HepG2 (cell line): ENCODE results near the gene MIPEP. TPM values are rescaled to one million over a fixed set of nuclear protein-coding genes. Genes with fewer than 3 reads are reported as not detected.
"Not testable (repeated sequence)": the region's sequence is repeated elsewhere in the genome, so short reads cannot be mapped to it uniquely, and the experiment has no call there.

Source experiments
- ATAC-seq: fragments of 200-7000 bp; cut with Tn5 transposase; 3 replicates; pipeline ENCODE4 v1.9.1; 2020; ENCODE audit warnings: mild to moderate bottlenecking, moderate library complexity
- BruUV-seq: library from RNA; stranded (reverse); fragments of 400-500 nt; replicated peaks from 2 replicates; lab custom pipeline; 2021; lab: Mats Ljungman, UMichigan
- CTCF ChIA-PET: fragments of 300-600 bp; formaldehyde crosslinking; extraction: SDS; loops from one replicate; lab custom pipeline; 2021; ENCODE audit warnings: low total read pairs, inconsistent platforms, low intra/inter-chr PET ratio; lab: Yijun Ruan, JAX
- POLR2A ChIA-PET: fragments of 350-600 bp; sonication (Branson Sonifier 250); formaldehyde crosslinking; loops from one replicate; lab custom pipeline; 2020; ENCODE audit warnings: antibody characterized with exemption, inconsistent platforms; lab: Yijun Ruan, JAX
- DNase-seq: peaks from one replicate; pipeline ENCODE4 v3.0.0-alpha.2; 2015; ENCODE audit warnings: low spot score
- FAIRE-seq: peaks from 3 replicates; lab custom pipeline; 2011; peaks lifted over from hg19 to GRCh38; lab: Jason Lieb, UNC
- H2AFZ ChIP-seq: one replicate; pipeline ENCODE4 v1.6.1; 2011; ENCODE audit warnings: low read length, inconsistent platforms
- H3K27ac ChIP-seq: fragments of 300-600 bp; 3 replicates; pipeline ENCODE4 v1.8.0; 2011; ENCODE audit warnings: mixed run types, mild to moderate bottlenecking, mixed read lengths, low read length, inconsistent platforms; ENCODE audit not compliant: insufficient read depth; ENCODE audit errors: extremely low read length
- H3K27me3 ChIP-seq, 2 experiments: fragments of 200-600 bp in 1 of 2; 2 replicates in 1 of 2; 3 replicates in 1 of 2; pipeline versions ENCODE4 v1.6.0 to v1.8.0; 2011; ENCODE audit warnings: low read length in 2 of 2, mild to moderate bottlenecking in 2 of 2, moderate library complexity in 2 of 2, inconsistent platforms in 1 of 2; ENCODE audit not compliant: insufficient read depth in 2 of 2, control insufficient read depth in 1 of 2
- H3K36me3 ChIP-seq, 2 experiments: fragments of 200-600 bp in 1 of 2; replicated peaks in 1 of 2; 2 replicates in 1 of 2; 3 replicates in 1 of 2; pipeline versions ENCODE4 v1.5.1 to v1.8.0; 2011; ENCODE audit warnings: low read length in 2 of 2, inconsistent platforms in 1 of 2; ENCODE audit not compliant: insufficient read depth in 2 of 2, control insufficient read depth in 1 of 2
- H3K4me1 ChIP-seq: 2 replicates; pipeline ENCODE4 v1.5.1; 2012; ENCODE audit warnings: low read length, inconsistent platforms; ENCODE audit not compliant: insufficient read depth
- H3K4me2 ChIP-seq: 2 replicates; pipeline ENCODE4 v1.6.0; 2011; ENCODE audit warnings: low read depth, low read length, inconsistent platforms
- H3K4me3 ChIP-seq, 3 experiments: fragments of 200-600 bp in 1 of 3; sonication (generic), shearing (Covaris generic) in 1 of 3; replicated peaks in 1 of 3; 2 replicates each; pipeline ENCODE4 v1.5.1; 2011 to 2016; ENCODE audit warnings: low read length in 3 of 3, inconsistent platforms in 2 of 3, low read depth in 2 of 3, mild to moderate bottlenecking in 2 of 3, control low read depth in 1 of 3, mixed read lengths in 1 of 3; ENCODE audit not compliant: insufficient read depth in 1 of 3
- H3K79me2 ChIP-seq: one replicate; pipeline ENCODE4 v1.6.1; 2011; ENCODE audit warnings: low read length, inconsistent platforms; ENCODE audit not compliant: insufficient read depth
- H3K9ac ChIP-seq: 2 replicates; pipeline ENCODE4 v1.6.0; 2011; ENCODE audit warnings: mild to moderate bottlenecking, low read depth, low read length, inconsistent platforms; ENCODE audit not compliant: insufficient read depth
- H3K9me3 ChIP-seq: 2 replicates; pipeline ENCODE4 v1.5.1; 2012; ENCODE audit warnings: mild to moderate bottlenecking, low read length
- H4K20me1 ChIP-seq: 2 replicates; pipeline ENCODE4 v1.6.0; 2011; ENCODE audit warnings: inconsistent platforms, mild to moderate bottlenecking, low read length, moderate library complexity; ENCODE audit not compliant: insufficient read depth
- IKZF4 ChIP-seq: sonication (generic); formaldehyde crosslinking; IDR thresholded peaks from 2 replicates; pipeline ENCODE4 v1.5.1; 2020; ENCODE audit warnings: borderline replicate concordance, mild to moderate bottlenecking, low read depth, missing genetic modification reagents; ENCODE audit errors: not compliant biosample characterization
- ZKSCAN8 ChIP-seq: IDR thresholded peaks from 2 replicates; pipeline ENCODE4 v1.6.1; 2016; ENCODE audit warnings: borderline replicate concordance, missing genetic modification reagents, missing compliant biosample characterization
- ZNF230 ChIP-seq: sonication (generic); formaldehyde crosslinking; IDR thresholded peaks from 2 replicates; pipeline ENCODE4 v1.4.0; 2020; ENCODE audit warnings: mild to moderate bottlenecking, missing genetic modification reagents
- whole genome bisulfite sequencing: methylation state at CpG from one replicate; pipeline ENCODE4 v1.1.6; 2017; ENCODE audit warnings: low lambda C conversion rate; 5-methylcytosine and 5-hydroxymethylcytosine counted together
- in situ Hi-C: cut with HindIII; loops from 2 replicates; pipeline ENCODE4 v1.10.0; 2017; ENCODE audit warnings: low pct_unique_long_range_greater_than_20kb; ENCODE audit not compliant: extremely low pct_ligation_motif_present
- intact Hi-C: fragments of 100-400 bp; cut with micrococcal nuclease; formaldehyde crosslinking; loops from one replicate; pipeline ENCODE4 v1.10.0; 2022; ENCODE audit not compliant: unreplicated experiment
- polyA plus RNA-seq, 8 experiments: library from polyadenylated mRNA; depleted of rRNA in 3 of 8; stranded (reverse) in 7 of 8; unstranded in 1 of 8; fragments of >200 nt; fragmentation: Illumina TruSeq in 4 of 8; extraction: Trizol in 4 of 8; gene quantifications; 2 replicates each; pipeline versions ENCODE4 v1.2.1 to v1.2.3, GENCODE V29; 2011 to 2016; ENCODE audit warnings: low read depth in 4 of 8, missing spikeins in 1 of 8, mixed read lengths in 1 of 8; ENCODE audit not compliant: insufficient read depth in 1 of 8
- total RNA-seq, 5 experiments: library from RNA; depleted of rRNA; stranded (reverse); fragments of >200 nt; fragmentation: Illumina TruSeq; extraction: Trizol; gene quantifications; 2 replicates each; pipeline ENCODE4 v1.2.3, GENCODE V29; 2016; ENCODE audit warnings: low read depth in 1 of 5
- TF ChIP-seq, protein P1 (sequence below): sonication (generic); formaldehyde crosslinking; IDR thresholded peaks from 2 replicates; pipeline ENCODE4 v1.5.0; 2020; ENCODE audit warnings: mild to moderate bottlenecking, missing genetic modification reagents, moderate library complexity
- TF ChIP-seq, protein P2 (sequence below): sonication (generic); formaldehyde crosslinking; conservative IDR thresholded peaks from 2 replicates; pipeline ENCODE4 v1.4.0; 2020; ENCODE audit warnings: mild to moderate bottlenecking, missing genetic modification reagents, moderate library complexity

Gene MIPEP
- total and polyA plus RNA-seq, 2 of the 13 experiments (the other 11 are each of a cell fraction or from before 2014, with no cell fraction given): 9.3 to 24.1 TPM

DNA sequence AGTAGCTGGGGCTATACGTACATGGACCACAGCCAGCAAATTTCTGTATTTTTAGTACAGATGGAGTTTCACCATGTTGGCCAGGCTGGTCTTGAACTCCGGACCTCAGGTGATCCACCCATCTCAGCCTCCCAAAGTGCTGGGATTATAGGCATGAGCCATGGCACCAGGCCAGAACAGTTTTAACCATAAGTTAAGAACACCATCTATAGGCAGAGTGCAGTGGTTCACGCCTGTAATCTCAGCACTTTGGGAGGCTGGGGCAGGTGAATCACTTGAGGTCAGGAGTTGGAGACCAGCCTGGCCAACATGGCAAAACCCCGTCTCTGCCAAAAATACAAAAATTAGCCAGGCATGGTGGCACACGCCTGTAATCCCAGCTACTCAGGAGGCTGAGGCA lies 143.1 kb downstream of the MIPEP start:
- in situ Hi-C loops, H3K27me3 ChIP-seq, intact Hi-C loops, H3K9ac ChIP-seq, POLR2A ChIA-PET, H3K36me3 ChIP-seq, H3K9me3 ChIP-seq, DNase-seq, BruUV-seq, H2AFZ ChIP-seq, H4K20me1 ChIP-seq, H3K27ac ChIP-seq, FAIRE-seq, CTCF ChIA-PET, ATAC-seq, H3K79me2 ChIP-seq, H3K4me2 ChIP-seq, H3K4me3 ChIP-seq: not testable (repeated sequence)
- TF ChIP-seq, protein P1, sequence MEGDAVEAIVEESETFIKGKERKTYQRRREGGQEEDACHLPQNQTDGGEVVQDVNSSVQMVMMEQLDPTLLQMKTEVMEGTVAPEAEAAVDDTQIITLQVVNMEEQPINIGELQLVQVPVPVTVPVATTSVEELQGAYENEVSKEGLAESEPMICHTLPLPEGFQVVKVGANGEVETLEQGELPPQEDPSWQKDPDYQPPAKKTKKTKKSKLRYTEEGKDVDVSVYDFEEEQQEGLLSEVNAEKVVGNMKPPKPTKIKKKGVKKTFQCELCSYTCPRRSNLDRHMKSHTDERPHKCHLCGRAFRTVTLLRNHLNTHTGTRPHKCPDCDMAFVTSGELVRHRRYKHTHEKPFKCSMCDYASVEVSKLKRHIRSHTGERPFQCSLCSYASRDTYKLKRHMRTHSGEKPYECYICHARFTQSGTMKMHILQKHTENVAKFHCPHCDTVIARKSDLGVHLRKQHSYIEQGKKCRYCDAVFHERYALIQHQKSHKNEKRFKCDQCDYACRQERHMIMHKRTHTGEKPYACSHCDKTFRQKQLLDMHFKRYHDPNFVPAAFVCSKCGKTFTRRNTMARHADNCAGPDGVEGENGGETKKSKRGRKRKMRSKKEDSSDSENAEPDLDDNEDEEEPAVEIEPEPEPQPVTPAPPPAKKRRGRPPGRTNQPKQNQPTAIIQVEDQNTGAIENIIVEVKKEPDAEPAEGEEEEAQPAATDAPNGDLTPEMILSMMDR (CRISPR knock-in tag): 0 out of 2 replicates have a peak, but pooled peaks have one; percentile 8
- H3K4me1 ChIP-seq: peaks cover 28% of the 10 kb centered on the region
- WGBS: 93% methylated on average over 3 of the region's 5 CpGs

DNA sequence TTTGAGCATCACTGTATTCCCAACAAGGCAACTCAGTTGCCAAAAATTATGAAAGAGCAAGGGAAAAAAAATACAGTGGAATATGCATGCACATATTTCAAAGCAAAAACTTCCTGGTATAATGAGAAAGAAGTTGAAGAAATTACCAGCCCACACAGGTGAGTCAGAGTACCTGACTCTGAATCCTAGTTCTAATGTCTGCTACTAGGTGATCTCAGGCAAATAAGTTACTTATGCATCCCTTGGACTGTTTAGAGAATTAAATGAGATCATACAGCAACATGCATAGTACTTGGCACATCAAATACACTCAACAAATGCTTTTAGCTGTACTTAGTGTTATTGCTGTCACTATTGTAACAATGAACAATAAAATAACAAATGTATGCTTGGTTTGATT lies 144.9 kb downstream of the MIPEP start:
- no peak overlapping the region for H3K4me2 ChIP-seq
- no peak for DNase-seq
- in situ Hi-C loops: no loop called here
- no peak for ATAC-seq
- no peak for FAIRE-seq
- H3K9me3 ChIP-seq: no peaks in the 10 kb centered on the region
- H3K27me3 ChIP-seq: no peaks in the 10 kb centered on the region
- no peak overlapping the region for H3K4me3 ChIP-seq
- intact Hi-C loops: no loop called here
- no peak overlapping the region for H2AFZ ChIP-seq
- ChIA-PET CTCF (no interaction called here), POLR2A (no interaction called here)
- peaks cover 23% of the 10 kb centered on the region for H3K4me1 ChIP-seq
- TF ChIP-seq IKZF4 (CRISPR knock-in tag): no peak
- TF ChIP-seq ZNF230 (CRISPR knock-in tag): no peak
- TF ChIP-seq ZKSCAN8: no peak
- TF ChIP-seq, protein P2, sequence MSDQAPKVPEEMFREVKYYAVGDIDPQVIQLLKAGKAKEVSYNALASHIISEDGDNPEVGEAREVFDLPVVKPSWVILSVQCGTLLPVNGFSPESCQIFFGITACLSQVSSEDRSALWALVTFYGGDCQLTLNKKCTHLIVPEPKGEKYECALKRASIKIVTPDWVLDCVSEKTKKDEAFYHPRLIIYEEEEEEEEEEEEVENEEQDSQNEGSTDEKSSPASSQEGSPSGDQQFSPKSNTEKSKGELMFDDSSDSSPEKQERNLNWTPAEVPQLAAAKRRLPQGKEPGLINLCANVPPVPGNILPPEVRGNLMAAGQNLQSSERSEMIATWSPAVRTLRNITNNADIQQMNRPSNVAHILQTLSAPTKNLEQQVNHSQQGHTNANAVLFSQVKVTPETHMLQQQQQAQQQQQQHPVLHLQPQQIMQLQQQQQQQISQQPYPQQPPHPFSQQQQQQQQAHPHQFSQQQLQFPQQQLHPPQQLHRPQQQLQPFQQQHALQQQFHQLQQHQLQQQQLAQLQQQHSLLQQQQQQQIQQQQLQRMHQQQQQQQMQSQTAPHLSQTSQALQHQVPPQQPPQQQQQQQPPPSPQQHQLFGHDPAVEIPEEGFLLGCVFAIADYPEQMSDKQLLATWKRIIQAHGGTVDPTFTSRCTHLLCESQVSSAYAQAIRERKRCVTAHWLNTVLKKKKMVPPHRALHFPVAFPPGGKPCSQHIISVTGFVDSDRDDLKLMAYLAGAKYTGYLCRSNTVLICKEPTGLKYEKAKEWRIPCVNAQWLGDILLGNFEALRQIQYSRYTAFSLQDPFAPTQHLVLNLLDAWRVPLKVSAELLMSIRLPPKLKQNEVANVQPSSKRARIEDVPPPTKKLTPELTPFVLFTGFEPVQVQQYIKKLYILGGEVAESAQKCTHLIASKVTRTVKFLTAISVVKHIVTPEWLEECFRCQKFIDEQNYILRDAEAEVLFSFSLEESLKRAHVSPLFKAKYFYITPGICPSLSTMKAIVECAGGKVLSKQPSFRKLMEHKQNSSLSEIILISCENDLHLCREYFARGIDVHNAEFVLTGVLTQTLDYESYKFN (CRISPR knock-in tag): no peak
- TF ChIP-seq, protein P1 (CRISPR knock-in tag): no peak
- no peaks in the 10 kb centered on the region for H4K20me1 ChIP-seq
- no peaks in the 10 kb centered on the region; a peak in 1 of 5 replicates for H3K36me3 ChIP-seq
- H3K79me2 ChIP-seq: no peaks in the 10 kb centered on the region
- BruUV-seq: no TSS peak
- no peak overlapping the region for H3K9ac ChIP-seq
- no peak overlapping the region for H3K27ac ChIP-seq
